ENCODE data around the gene ZKSCAN3. TPM values are rescaled to one million over a fixed set of nuclear protein-coding genes. Genes with fewer than 3 reads are reported as not detected.

The ZKSCAN3 gene
- total and polyA plus RNA-seq, 2 experiments from 2014 or later: 1.6 to 3.0 TPM

DNA sequence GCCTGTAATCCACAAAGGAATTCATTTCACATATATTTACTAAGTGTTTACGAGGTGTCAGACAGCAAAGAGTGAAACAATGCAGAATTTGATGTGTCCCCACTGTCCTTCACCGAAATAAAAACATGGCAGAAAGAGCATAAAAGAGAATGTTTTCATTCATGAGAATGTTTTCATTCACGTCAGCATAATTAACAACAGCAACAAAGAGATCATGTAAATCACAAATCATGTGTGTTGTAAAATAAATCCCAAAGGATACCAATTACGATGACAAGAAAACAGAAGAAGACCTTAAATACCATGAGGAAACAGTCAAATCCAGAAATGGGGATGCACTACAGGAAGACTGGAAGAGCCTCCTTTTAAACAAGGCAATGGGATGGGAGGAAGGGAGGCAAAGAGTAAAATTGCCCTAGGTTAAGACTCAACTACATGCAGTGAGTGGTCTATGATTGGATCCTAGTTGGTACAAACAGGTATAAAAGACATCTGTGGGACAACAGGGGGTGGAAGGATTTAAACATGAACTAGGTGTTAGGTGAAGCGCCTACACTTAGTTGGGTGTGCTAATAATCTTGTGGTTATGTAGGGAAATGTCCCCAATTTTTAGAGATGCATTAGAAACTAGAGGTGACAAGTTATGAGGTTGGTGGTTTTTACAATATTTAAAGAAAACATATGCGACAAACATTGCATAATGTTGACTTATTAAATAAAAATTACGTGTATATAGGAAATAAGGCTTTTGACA is 15.3 kb upstream of the ZKSCAN3 start:
- Histone ChIP-seq H4K20me1 (ENCODE audit: insufficient read depth) (no peaks in the 10 kb centered on the region), H3F3A (ENCODE audit: insufficient read depth) (no peaks in the 10 kb centered on the region; the same call in 1 of the 2 replicates), H3K9me3 (ENCODE audit: low read depth) (no peaks in the 10 kb centered on the region), H3K4me3 (no peak overlapping the region), H3K4me2 (ENCODE audit: unreplicated experiment) (no peak overlapping the region), H2AFZ (no peak overlapping the region), H3K27ac (no peak overlapping the region), H3K9me2 (ENCODE audit: insufficient read depth) (no peaks in the 10 kb centered on the region), H3K27me3 (replicated peaks; ENCODE audit: insufficient read depth) (no peaks in the 10 kb centered on the region), H3K4me1 (ENCODE audit: insufficient read depth) (peaks cover 6% of the 10 kb centered on the region; the same call in 1 of the 2 replicates), H3K36me3 (ENCODE audit: low read depth) (no peaks in the 10 kb centered on the region), H3K79me2 (ENCODE audit: insufficient read depth) (no peaks in the 10 kb centered on the region), H3K9ac (no peak overlapping the region)
- DNase-seq: no peak
- in situ Hi-C loops (cut with MboI): no loop called here
- WGBS, 2 experiments (ENCODE audit: low coverage in 1 of 2, low lambda C conversion rate in 2 of 2, missing lambda C conversion rate in 2 of 2): 49 to 50% methylated on average over 7 of the region's 7 CpGs
- TF ChIP-seq EZH2phosphoT487 (IDR thresholded peaks at IDR 0.05; ENCODE audit: insufficient read depth, low read depth): no peak
- no peak for TF ChIP-seq EZH2 (IDR thresholded peaks at IDR 0.05; ENCODE audit: insufficient read depth, poor library complexity, severe bottlenecking)

DNA sequence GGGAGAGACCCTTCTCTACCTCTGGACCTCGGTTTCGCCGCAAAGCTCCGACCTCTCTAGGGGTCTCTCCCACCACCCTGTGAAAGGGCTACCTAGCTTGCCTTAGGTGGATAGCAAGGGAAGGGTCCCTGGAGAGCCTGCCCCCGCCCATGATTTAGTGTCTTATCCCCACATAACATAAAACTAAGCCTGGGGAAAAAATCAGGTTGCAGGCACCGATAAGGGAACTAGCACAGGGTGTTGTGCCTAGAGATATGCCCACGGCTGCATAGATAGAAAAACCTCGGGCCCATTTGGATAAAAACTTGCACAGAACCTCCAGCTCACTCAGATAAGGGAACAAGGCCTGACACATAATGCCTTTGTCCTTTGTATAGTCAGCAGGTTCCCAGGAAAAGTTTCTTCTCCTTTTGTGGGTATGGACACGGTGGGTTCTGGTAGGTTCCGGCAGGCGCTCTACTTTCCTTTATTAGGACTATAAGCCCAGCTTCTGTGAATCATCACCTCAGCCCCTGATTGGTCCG is 14.6 kb upstream of the ZKSCAN3 start:
- no peak for DNase-seq
- Histone ChIP-seq H3K4me2 (ENCODE audit: unreplicated experiment) (peak overlapping the region; percentile 99), H3K27ac (no peak overlapping the region), H3K4me1 (ENCODE audit: insufficient read depth) (peaks cover 6% of the 10 kb centered on the region; the same call in 1 of the 2 replicates), H3F3A (ENCODE audit: insufficient read depth) (no peaks in the 10 kb centered on the region; the same call in 1 of the 2 replicates), H2AFZ (peak overlapping the region; percentile 98), H4K20me1 (ENCODE audit: insufficient read depth) (no peaks in the 10 kb centered on the region), H3K79me2 (ENCODE audit: insufficient read depth) (no peaks in the 10 kb centered on the region), H3K27me3 (replicated peaks; ENCODE audit: insufficient read depth) (no peaks in the 10 kb centered on the region), H3K9me2 (ENCODE audit: insufficient read depth) (no peaks in the 10 kb centered on the region), H3K36me3 (ENCODE audit: low read depth) (no peaks in the 10 kb centered on the region), H3K9ac (no peak overlapping the region), H3K4me3 (peak overlapping the region; percentile 95), H3K9me3 (ENCODE audit: low read depth) (no peaks in the 10 kb centered on the region)
- in situ Hi-C loops (cut with MboI): no loop called here
- WGBS, 2 experiments (ENCODE audit: low coverage in 1 of 2, low lambda C conversion rate in 2 of 2, missing lambda C conversion rate in 2 of 2): 57 to 60% methylated on average over 12 of the region's 12 CpGs
- TF ChIP-seq EZH2 (IDR thresholded peaks at IDR 0.05; ENCODE audit: insufficient read depth, poor library complexity, severe bottlenecking): no peak
- no peak for TF ChIP-seq EZH2phosphoT487 (IDR thresholded peaks at IDR 0.05; ENCODE audit: insufficient read depth, low read depth)

DNA sequence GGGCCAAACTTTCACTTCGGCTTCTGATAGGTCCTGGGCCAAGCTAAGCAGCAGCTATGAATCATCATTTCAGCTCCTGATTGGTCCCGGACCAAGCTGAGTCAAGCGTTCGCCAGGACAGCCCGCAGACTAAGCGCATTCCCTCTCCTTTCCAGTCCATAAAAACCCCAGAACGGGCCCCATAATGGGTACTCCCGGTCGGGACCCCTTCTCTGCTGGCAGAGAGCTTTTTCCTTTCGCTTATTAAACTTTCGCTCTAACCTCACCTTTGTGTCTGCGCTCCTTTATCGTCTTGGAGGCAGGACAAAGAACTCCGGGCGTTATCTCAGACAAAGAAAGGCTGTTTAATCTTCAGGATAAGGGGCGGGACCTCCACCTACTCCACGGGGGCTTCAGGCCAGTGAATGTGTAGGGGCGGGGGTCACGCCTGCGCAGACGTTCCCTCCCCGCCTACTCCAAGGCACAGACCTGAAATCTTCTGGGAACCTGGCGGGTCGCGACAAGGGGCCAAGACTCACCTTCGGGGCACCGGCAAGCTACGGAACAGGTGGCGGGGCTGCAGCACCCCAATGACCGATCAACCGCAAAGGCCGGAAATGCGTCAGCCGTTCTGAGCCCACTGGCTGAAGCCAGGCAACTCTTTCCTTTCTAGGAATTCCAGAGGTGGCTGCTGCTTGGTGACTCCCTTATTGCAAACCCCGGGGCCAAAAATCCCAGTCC is 14.0 kb upstream of the ZKSCAN3 start, which contains the start of gene ZSCAN31:
TSS of gene ZSCAN31 (minus strand) at position 585 of the 720 bp plus-strand sequence. CDS start 6,465 bp downstream, outside the sequence.
- no peaks in the 10 kb centered on the region for H3K79me2 ChIP-seq (ENCODE audit: insufficient read depth)
- TF ChIP-seq EZH2phosphoT487 (IDR thresholded peaks at IDR 0.05; ENCODE audit: insufficient read depth, low read depth) (no peak), EZH2 (IDR thresholded peaks at IDR 0.05; ENCODE audit: insufficient read depth, poor library complexity, severe bottlenecking) (no peak)
- 1 to 2% methylated on average over 34 to 35 of the region's 35 CpGs for WGBS, 2 experiments (ENCODE audit: low coverage in 1 of 2, low lambda C conversion rate in 2 of 2, missing lambda C conversion rate in 2 of 2)
- no peaks in the 10 kb centered on the region for H3K9me2 ChIP-seq (ENCODE audit: insufficient read depth)
- no peaks in the 10 kb centered on the region for H3K27me3 ChIP-seq (replicated peaks; ENCODE audit: insufficient read depth)
- peak within 1 kb of the TSS; percentile 69 for H3K27ac ChIP-seq
- H3K9ac ChIP-seq: peak within 1 kb of the TSS; percentile 80
- peak within 1 kb of the TSS; percentile 95 for H3K4me3 ChIP-seq
- H3K4me1 ChIP-seq (ENCODE audit: insufficient read depth): peaks cover 6% of the 10 kb centered on the region; the same call in 1 of the 2 replicates
- H3F3A ChIP-seq (ENCODE audit: insufficient read depth): no peaks in the 10 kb centered on the region; the same call in 1 of the 2 replicates
- H4K20me1 ChIP-seq (ENCODE audit: insufficient read depth): no peaks in the 10 kb centered on the region
- peak within 1 kb of the TSS; percentile 98 for H2AFZ ChIP-seq
- H3K9me3 ChIP-seq (ENCODE audit: low read depth): no peaks in the 10 kb centered on the region
- DNase-seq: peak; percentile 97
- H3K4me2 ChIP-seq (ENCODE audit: unreplicated experiment): peak within 1 kb of the TSS; percentile 99
- in situ Hi-C loops (cut with MboI): no loop called here
- H3K36me3 ChIP-seq (ENCODE audit: low read depth): no peaks in the 10 kb centered on the region
